Inflammatory macrophage treated with lipopolysaccharide for 1 hour (primary cell): Measurements from ENCODE around the gene BMP8B.
"Not testable (repeated sequence)": the region's sequence is repeated elsewhere in the genome, so short reads cannot be mapped to it uniquely, and the experiment has no call there.

Experiments
- DNase-seq, 2 donors: peaks; one replicate each; pipeline ENCODE4 v3.0.0-alpha.2; 2020 to 2022

Gene BMP8B

GRCh38 chr1:39776886-39777285, 11.8 kb downstream of the BMP8B start:
- no peak for DNase-seq

GRCh38 chr1:39776400-39776713, 12.3 kb downstream of the BMP8B start:
- DNase-seq: no peak

- DNase-seq: not testable (repeated sequence)
Measured at GRCh38 chr1:39775676-39776399, 12.8 kb downstream of the BMP8B start.

GRCh38 chr1:39775141-39775540, 13.5 kb downstream of the BMP8B start:
- not testable (repeated sequence) for DNase-seq

- not testable (repeated sequence) for DNase-seq
Measured at GRCh38 chr1:39773369-39773979, 15.2 kb downstream of the BMP8B start.

- not testable (repeated sequence) for DNase-seq
Measured at GRCh38 chr1:39771022-39771532, 17.6 kb downstream of the BMP8B start, which contains the start of gene OXCT2. Gene OXCT2 (minus strand): TSS chr1:39771348. CDS start chr1:39771255, 93 bp downstream.

GRCh38 chr1:39770100-39771021, 18.3 kb downstream of the BMP8B start:
- DNase-seq: not testable (repeated sequence)

GRCh38 chr1:39769502-39769901, 19.2 kb downstream of the BMP8B start:
- DNase-seq: not testable (repeated sequence)

GRCh38 chr1:39766466-39766865, 22.2 kb downstream of the BMP8B start:
- DNase-seq: not testable (repeated sequence)

GRCh38 chr1:39764512-39764911, 24.2 kb downstream of the BMP8B start:
- DNase-seq: not testable (repeated sequence)

- not testable (repeated sequence) for DNase-seq
Measured at GRCh38 chr1:39763619-39764374, 24.9 kb downstream of the BMP8B start.

- DNase-seq: no peak
Measured at GRCh38 chr1:39762550-39763540, 25.8 kb downstream of the BMP8B start.

GRCh38 chr1:39761557-39762260, 27.0 kb downstream of the BMP8B start:
- DNase-seq: no peak

GRCh38 chr1:39761016-39761415, 27.6 kb downstream of the BMP8B start:
- DNase-seq: no peak

- DNase-seq: no peak
Measured at GRCh38 chr1:39760074-39761008, 28.3 kb downstream of the BMP8B start.

GRCh38 chr1:39759436-39759726, 29.3 kb downstream of the BMP8B start:
- no peak for DNase-seq

GRCh38 chr1:39758556-39759435, 29.9 kb downstream of the BMP8B start:
- DNase-seq: no peak

- DNase-seq: no peak
Measured at GRCh38 chr1:39757501-39757900, 31.2 kb downstream of the BMP8B start.
